Transverse colon (tissue), 4 donors: ENCODE data around the gene CREBBP.

ENCODE experiments used
- EP300 ChIP-seq: sonication (generic); formaldehyde crosslinking; IDR thresholded peaks from one replicate; pipeline ENCODE4 v1.6.1; 2017; ENCODE audit warnings: antibody characterized with exemption, low read depth
- POLR2AphosphoS5 ChIP-seq, 3 donors: sonication (generic); formaldehyde crosslinking; IDR thresholded peaks; one replicate each; pipeline ENCODE4 v1.6.1; 2016; ENCODE audit warnings: antibody characterized with exemption in 3 of 3
- TF ChIP-seq, protein P1 (sequence below), 5 experiments: fragments of 200-600 bp in 3 of 5; fragments of 450-650 bp in 2 of 5; sonication (generic) in 3 of 5; IDR thresholded peaks; 1 replicate in 2 of 5; 2 replicates in 3 of 5; pipeline ENCODE4 v1.5.1; 2016 to 2017; ENCODE audit warnings: antibody characterized with exemption in 5 of 5, inconsistent platforms in 3 of 5, mild to moderate bottlenecking in 2 of 5, moderate library complexity in 1 of 5

DNA sequence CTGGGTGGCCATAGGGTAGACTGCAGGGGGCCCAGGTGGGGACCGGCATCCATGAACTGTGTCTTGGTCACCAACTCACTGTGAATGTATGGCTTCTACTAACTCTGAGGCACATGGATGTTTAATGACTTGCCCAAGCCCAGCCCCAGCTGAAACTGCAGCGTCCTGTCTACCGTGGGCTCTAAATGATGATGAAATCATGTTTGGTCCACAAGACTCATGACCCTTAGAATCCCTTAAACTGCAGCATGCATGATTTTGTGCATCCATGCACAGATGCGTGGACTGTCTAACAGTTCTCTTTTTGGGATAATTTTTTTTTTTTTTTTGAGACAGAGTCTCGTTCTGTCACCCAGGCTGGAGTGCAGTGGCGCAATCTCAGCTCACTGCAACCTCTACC is 32.4 kb upstream of the CREBBP start:
- TF ChIP-seq POLR2AphosphoS5 (IDR thresholded peaks at IDR 0.05) (no peak), EP300 (no peak)
- TF ChIP-seq, protein P1, sequence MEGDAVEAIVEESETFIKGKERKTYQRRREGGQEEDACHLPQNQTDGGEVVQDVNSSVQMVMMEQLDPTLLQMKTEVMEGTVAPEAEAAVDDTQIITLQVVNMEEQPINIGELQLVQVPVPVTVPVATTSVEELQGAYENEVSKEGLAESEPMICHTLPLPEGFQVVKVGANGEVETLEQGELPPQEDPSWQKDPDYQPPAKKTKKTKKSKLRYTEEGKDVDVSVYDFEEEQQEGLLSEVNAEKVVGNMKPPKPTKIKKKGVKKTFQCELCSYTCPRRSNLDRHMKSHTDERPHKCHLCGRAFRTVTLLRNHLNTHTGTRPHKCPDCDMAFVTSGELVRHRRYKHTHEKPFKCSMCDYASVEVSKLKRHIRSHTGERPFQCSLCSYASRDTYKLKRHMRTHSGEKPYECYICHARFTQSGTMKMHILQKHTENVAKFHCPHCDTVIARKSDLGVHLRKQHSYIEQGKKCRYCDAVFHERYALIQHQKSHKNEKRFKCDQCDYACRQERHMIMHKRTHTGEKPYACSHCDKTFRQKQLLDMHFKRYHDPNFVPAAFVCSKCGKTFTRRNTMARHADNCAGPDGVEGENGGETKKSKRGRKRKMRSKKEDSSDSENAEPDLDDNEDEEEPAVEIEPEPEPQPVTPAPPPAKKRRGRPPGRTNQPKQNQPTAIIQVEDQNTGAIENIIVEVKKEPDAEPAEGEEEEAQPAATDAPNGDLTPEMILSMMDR (IDR thresholded peaks at IDR 0.05) = no peak
